Measurements from ENCODE around the gene BAMBI. TPM values are rescaled to one million over a fixed set of nuclear protein-coding genes. Genes with fewer than 3 reads are reported as not detected.

BAMBI gene
- total and polyA plus RNA-seq, 10 of the 15 experiments (the other 5 are each of a cell fraction or from before 2014, with no cell fraction given): 0.03 to 0.18 (median 0.09) TPM; not detected in 6

GRCh38 chr10:28661035-28661434, 16.3 kb upstream of the BAMBI start:
- RAD21 ChIA-PET (ENCODE audit: unreplicated experiment): interaction anchor here (1.5 kb wide), 1 partner anchor 644 kb away, joined by 4 read pairs; no protein-coding TSS in a partner anchor
- H3K79me2 ChIP-seq (ENCODE audit: control insufficient read depth, insufficient read depth, low read length): no peaks in the 10 kb centered on the region
- DNase-seq (ENCODE audit: low read depth, low spot score): no peak
- no peaks in the 10 kb centered on the region for H3K9me3 ChIP-seq (replicated peaks; ENCODE audit: control insufficient read depth, insufficient read depth, low read length)
- 3% methylated on average over 3 of the region's 3 CpGs for WGBS (ENCODE audit: insufficient coverage, insufficient replicate concordance, low lambda C conversion rate, missing lambda C conversion rate)
- H3K36me3 ChIP-seq (ENCODE audit: control insufficient read depth in 2 of 2, insufficient read depth in 2 of 2, low read length in 1 of 2): no peaks in the 10 kb centered on the region
- no peak for TF ChIP-seq NFYA (IDR thresholded peaks at IDR 0.05; ENCODE audit: borderline replicate concordance, low read depth, low read length)
- no peak for TF ChIP-seq BCL11A (IDR thresholded peaks at IDR 0.05; ENCODE audit: low read depth, low read length)
- no peak for TF ChIP-seq SPI1 (IDR thresholded peaks at IDR 0.05; ENCODE audit: borderline replicate concordance, insufficient read depth, low read depth, low read length)
- TF ChIP-seq BRCA1 (IDR thresholded peaks at IDR 0.05; ENCODE audit: low read depth, low read length): no peak
- no peak for TF ChIP-seq PAX5 (IDR thresholded peaks at IDR 0.05; ENCODE audit: borderline replicate concordance, low read depth, low read length)
- TF ChIP-seq NR2F1 (conservative IDR thresholded peaks at IDR 0.05): no peak
- no peak for TF ChIP-seq CHD1 (IDR thresholded peaks at IDR 0.05; ENCODE audit: low read depth, low read length)
- no peak for TF ChIP-seq FOXM1 (IDR thresholded peaks at IDR 0.05; ENCODE audit: low read depth, low read length)
- no peak for TF ChIP-seq PML (IDR thresholded peaks at IDR 0.05; ENCODE audit: low read length)
- no peak for TF ChIP-seq E4F1 (IDR thresholded peaks at IDR 0.05; ENCODE audit: borderline replicate concordance, partially characterized antibody)
- TF ChIP-seq ZNF384 (IDR thresholded peaks at IDR 0.05; ENCODE audit: borderline replicate concordance, low read depth, low read length): no peak
- TF ChIP-seq BHLHE40 (IDR thresholded peaks at IDR 0.05; ENCODE audit: borderline replicate concordance in 1 of 2, low read depth in 2 of 2, low read length in 1 of 2): no peak
- TF ChIP-seq USF2 (IDR thresholded peaks at IDR 0.05; ENCODE audit: borderline replicate concordance, low read depth, low read length): no peak
- TF ChIP-seq CEBPZ (IDR thresholded peaks at IDR 0.05; ENCODE audit: low read depth, low read length): no peak
- no peak overlapping the region for H2AFZ ChIP-seq (ENCODE audit: control insufficient read depth, low read depth, low read length)
- in situ Hi-C loops (cut with MboI) (loop anchor here (5.0 to 10.0 kb wide), 2 partner anchors 646 to 784 kb away; no protein-coding TSS in a partner anchor), intact Hi-C loops (cut with micrococcal nuclease; ENCODE audit: unreplicated experiment) (loop anchor here (5.0 kb wide), 1 partner anchor 471 kb away; no protein-coding TSS in a partner anchor)
- no TSS peak for BruUV-seq (replicated peaks)
- SMC1A ChIA-PET (ENCODE audit: uncharacterized antibody, unreplicated experiment): interaction anchor here (0.7 to 1.3 kb wide), 3 partner anchors 12 to 29 kb away, joined by 3 read pairs; no protein-coding TSS in a partner anchor
- no peaks in the 10 kb centered on the region for H3K4me1 ChIP-seq (ENCODE audit: control insufficient read depth, insufficient read depth, low read length)
- CTCF ChIA-PET: interaction anchor here (2.7 kb wide), 1 partner anchor 331 kb away, joined by 14 read pairs; no protein-coding TSS in a partner anchor
- H4K20me1 ChIP-seq (ENCODE audit: control insufficient read depth, insufficient read depth): no peaks in the 10 kb centered on the region
- H3K27me3 ChIP-seq (replicated peaks in 1 of 2; ENCODE audit: control insufficient read depth in 2 of 2, insufficient read depth in 2 of 2, low read length in 1 of 2): no peaks in the 10 kb centered on the region
- no peak overlapping the region for H3K27ac ChIP-seq (ENCODE audit: control insufficient read depth, insufficient read depth)
- ATAC-seq: no peak
- no peak overlapping the region for H3K4me3 ChIP-seq
- H3K9ac ChIP-seq (ENCODE audit: control insufficient read depth, insufficient read depth, low read length): no peak overlapping the region
- FAIRE-seq: no peak
- POLR2A ChIA-PET: no interaction called here
- H3K4me2 ChIP-seq (ENCODE audit: control insufficient read depth, insufficient read depth): no peak overlapping the region

Data from GM12878 (cell line).